Measurements from ENCODE around the gene SEMA3A. TPM values are rescaled to one million over a fixed set of nuclear protein-coding genes. Genes with fewer than 3 reads are reported as not detected.
A peak's percentile ranks its signal among the peaks of the same experiment; 100 is the strongest.
"Not testable (repeated sequence)": the region's sequence is repeated elsewhere in the genome, so short reads cannot be mapped to it uniquely, and the experiment has no call there.

Gene SEMA3A
- polyA plus RNA-seq (ENCODE audit: insufficient read length in 10 of 10) = 10 to 100 TPM; 17.9 to 37.6 (median 26.8) TPM
- long read RNA-seq, donor 1, partial matches to known transcripts = 9 of 9 reads
- long read RNA-seq, donor 1, other reads (novel, unspliced or antisense) = 0 of 9 reads
- long read RNA-seq, donor 2, full-length matches to known transcripts = 1 of 1 reads
- long read RNA-seq, donor 2, partial matches to known transcripts = 0 of 1 reads
- long read RNA-seq, donor 2, other reads (novel, unspliced or antisense) = 0 of 1 reads
- long read RNA-seq, donor 3 = 0 reads
- long read RNA-seq, donor 4, partial matches to known transcripts = 7 of 7 reads
- long read RNA-seq, donor 4, other reads (novel, unspliced or antisense) = 0 of 7 reads
- long read RNA-seq, donor 5, partial matches to known transcripts = 8 of 8 reads
- long read RNA-seq, donor 5, other reads (novel, unspliced or antisense) = 0 of 8 reads
- long read RNA-seq, donor 6, full-length matches to known transcripts = 1 of 10 reads
- long read RNA-seq, donor 6, partial matches to known transcripts = 9 of 10 reads
- long read RNA-seq, donor 6, other reads (novel, unspliced or antisense) = 0 of 10 reads
- long read RNA-seq, donor 7, full-length matches to known transcripts = 2 of 7 reads
- long read RNA-seq, donor 7, partial matches to known transcripts = 5 of 7 reads
- long read RNA-seq, donor 7, other reads (novel, unspliced or antisense) = 0 of 7 reads
- long read RNA-seq, donor 8, partial matches to known transcripts = 6 of 6 reads
- long read RNA-seq, donor 8, other reads (novel, unspliced or antisense) = 0 of 6 reads
- long read RNA-seq, donor 9 = 0 reads

DNA sequence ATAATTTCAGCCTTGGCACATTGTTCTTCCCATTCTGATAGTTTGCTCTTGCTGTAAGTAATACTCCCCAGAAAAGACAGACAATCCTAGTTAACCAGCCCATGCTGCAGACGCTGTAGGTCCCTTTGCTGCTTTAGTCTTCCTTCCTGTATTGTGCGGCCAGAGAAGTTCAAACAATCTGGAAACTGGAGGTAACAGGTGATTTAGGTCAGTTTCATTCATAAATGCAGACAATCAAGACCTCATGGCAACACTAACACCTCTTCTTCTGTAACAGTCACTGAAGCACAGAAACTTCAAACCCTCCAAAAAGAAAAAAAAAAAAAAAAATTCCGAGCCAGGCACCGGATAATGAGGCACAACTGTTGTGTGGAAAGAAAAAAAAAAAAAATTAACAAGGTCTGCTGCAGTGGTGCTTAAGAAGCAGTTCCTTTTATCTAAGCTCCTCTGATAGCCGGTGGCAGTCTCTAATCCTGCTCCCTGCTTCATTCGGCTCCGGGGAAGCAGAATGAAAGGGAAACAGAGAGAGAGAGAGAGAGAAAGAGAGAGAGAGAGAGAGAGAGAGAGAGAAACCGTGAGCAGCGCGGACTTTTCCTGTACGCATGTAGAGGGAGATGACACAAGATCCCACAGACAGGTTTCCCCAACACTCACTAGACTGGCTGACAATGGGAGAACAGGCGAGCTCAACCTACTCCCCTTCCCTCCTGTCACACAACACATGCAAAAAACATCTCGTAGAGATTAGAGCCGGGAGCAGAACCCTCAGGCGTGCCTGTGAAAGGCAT, at the start of gene SEMA3A:
Gene SEMA3A, minus strand, starts transcription at position 306 of the 788 bp plus-strand sequence. Its CDS starts 203 bp downstream, at position 103.
- peak; percentile 73 to 91 (median 75) for DNase-seq

- not testable (repeated sequence) for DNase-seq
These were observed 48.4 kb upstream of the SEMA3A start for GRCh38 chr7:84243037-84243436.

DNA sequence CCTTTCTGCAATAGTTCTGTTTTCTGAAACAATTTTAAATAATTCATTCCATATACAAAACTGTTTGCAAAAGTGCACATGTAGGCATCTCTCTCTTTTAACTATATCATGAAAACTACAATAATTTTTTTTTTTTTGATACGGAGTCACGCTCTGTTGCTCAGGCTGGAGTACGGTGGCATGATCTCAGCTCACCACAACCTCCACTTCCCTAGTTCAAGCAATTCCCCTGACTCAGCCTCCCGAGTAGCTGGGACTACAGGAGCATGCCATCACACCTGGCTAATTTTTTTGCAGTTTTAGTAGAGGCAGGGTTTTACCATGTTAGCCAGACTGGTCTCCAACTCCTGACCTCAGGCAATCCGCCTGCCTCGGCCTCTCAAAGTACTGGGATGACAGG, 44.0 kb upstream of the SEMA3A start:
- no peak for DNase-seq

DNA sequence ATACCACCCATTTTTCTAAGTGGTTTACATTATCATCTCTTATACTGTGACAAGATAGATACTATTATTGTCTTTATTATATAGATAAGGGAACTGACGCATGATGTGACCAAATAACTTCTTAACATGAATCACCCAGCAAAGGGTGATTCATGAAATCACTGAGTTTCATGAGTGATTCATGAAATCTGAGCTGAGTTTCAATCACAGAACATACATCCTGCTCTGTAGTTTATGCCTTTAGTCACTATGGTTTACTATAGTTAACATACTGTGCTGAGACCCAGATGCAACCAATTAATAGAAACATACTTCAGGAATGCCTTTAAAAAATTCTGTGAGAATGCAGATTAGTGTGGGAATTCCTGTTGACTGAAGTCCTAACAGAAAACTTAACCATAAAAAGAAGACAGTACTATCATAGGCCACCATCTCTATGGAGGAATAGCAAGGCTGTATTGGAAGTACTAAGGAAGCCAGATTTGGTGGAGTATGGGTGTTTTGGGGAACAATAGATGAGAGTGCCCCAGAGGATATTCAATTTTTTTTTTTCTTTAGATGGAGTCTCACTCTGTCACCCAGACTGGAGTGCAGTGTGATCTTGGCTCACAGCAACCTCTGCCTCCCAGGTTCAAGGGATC, 43.1 kb upstream of the SEMA3A start:
- DNase-seq = peak in 1 of 3 donors; percentile 91

DNA sequence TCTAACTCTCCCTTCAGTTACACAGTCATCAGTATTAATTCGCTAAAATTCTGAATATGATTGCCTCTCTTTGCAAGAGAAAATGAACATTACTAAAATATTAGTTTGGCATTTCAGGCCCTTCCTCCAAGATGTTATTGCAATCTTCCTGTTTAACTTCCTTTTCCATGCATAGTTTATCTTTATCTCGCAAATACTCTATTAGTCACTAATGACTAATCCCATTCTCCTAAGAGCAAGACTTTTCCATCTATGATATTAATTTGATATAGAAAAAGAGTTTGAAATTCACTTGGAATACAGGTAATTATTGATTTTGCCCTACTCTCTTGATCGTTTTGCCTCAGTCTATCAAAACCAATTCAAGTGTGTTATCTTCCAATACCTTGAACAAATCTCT, 41.8 kb upstream of the SEMA3A start:
- DNase-seq = no peak

DNA sequence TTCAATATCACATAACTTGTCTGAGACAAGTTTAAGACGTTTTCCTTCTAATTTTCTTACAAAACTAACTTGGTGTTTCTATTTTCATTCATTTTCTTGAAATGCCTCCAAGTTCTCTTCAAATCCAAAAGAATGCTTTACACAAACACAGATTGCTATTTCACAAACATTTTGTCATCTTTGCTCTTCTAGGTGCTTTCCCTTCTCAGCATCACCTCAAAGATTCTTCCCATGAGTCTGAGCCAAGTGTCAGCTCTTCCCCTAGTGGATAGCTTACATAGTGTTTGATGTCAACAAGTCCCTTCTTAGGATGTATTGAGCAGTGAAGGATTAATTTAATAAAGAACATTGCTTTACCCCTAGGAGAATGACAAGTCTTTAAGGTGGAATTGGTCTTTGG, 38.1 kb upstream of the SEMA3A start:
- no peak for DNase-seq

DNA sequence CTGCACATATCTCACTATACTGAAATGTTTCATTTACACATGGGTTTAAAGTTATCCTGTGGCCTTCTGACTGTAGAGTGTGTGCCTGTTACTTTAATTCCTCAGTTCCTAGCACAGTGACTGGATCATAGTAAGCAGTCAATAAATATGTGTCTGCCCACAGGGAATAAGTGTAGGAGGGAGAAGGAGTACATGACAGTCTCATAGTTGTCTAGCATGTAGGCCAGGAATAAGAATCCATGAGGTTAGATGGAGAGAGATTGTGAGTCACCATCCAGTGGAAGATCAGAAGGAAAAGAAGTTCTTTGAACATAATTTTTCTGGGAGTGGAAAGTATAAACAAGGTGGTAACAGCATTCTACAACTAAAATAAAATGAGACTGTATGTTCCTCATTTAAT, 36.6 kb upstream of the SEMA3A start:
- peak in 1 of 3 donors; percentile 23 for DNase-seq

GRCh38 chr7:84230491-84230890, 35.9 kb upstream of the SEMA3A start:
- DNase-seq = no peak

GRCh38 chr7:84228526-84228925, 33.9 kb upstream of the SEMA3A start:
- no peak for DNase-seq

DNA sequence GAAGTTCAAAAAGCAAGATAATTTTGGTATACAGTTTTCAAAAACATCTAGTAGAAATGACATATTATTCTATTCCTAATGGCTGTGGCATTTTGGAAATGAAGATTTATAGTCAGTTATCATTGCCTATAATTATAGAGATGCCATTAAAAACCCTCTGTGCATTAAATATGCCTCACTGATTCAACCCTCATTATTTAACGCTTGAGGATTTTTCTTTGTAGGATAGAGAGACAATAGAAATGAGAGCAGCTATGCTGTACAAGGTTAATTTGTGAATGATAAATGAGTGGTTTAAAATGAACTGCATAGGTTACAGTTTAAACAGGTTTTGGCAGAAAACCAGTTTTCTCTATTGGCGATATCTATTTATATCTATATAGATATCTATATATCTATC, 32.2 kb upstream of the SEMA3A start:
- DNase-seq = no peak

GRCh38 chr7:84224505-84224904, 29.9 kb upstream of the SEMA3A start:
- no peak for DNase-seq

DNA sequence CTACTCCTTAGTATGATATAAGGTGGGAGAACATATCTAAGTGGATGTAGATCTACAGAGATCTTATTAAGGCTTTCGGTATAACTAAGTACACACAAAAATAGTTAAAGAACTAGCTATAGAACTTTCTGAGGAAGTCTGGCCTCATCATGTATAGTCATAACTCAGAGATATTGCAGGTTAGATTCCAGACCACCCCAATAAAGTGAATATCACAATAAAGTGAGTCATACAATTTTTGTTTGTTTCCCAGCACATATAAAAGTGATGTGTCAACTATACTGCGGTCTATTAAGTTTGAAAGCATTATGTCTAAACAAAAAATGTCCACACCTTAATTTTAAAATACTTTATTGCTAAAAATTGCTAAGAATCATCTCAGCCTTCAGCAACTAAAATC, 24.7 kb upstream of the SEMA3A start:
- DNase-seq = no peak

- DNase-seq = peak in 2 of 3 donors; percentile 5 to 28
These were observed 24.1 kb upstream of the SEMA3A start for GRCh38 chr7:84218681-84219080.

DNA sequence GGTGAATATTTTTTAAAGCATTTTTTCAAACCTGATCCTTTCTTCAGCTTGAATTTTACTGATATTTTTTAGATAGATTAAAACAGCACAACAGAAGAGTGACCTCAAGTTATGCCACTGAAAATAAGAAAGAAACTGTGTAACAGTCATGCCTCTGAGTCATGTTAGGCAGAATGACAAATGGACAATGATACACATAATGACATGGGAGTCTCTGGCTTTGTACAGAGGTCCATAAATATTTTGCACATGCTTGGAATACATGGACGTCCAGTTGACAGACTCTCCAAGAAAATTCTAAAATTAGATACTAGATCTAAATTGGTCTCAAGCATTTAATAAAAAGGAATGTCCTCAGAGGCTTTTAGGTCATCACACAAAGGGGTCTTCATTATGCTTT, 21.9 kb upstream of the SEMA3A start:
- DNase-seq = peak in 2 of 3 donors; percentile 17 to 25

DNA sequence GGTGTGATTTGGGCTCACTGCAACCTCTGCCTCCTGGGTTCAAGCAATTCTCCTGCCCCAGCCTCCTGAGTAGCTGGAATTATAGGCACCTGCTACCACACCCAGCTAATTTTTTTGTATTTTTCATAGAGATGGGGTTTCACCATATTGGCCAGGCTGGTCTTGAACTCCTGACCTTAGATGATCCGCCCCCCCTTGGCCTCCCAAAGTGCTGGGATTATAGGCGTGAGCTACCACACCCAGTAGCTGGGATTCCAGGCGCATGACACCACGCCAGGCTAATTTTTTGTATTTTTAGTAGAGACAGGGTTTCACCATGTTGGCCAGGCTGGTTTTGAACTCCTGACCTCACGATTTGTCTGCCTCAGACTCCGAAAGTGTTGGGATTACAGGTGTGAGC, 20.2 kb upstream of the SEMA3A start:
- not testable (repeated sequence) for DNase-seq

- no peak for DNase-seq
These were observed 15.7 kb upstream of the SEMA3A start for GRCh38 chr7:84210301-84210700.

DNA sequence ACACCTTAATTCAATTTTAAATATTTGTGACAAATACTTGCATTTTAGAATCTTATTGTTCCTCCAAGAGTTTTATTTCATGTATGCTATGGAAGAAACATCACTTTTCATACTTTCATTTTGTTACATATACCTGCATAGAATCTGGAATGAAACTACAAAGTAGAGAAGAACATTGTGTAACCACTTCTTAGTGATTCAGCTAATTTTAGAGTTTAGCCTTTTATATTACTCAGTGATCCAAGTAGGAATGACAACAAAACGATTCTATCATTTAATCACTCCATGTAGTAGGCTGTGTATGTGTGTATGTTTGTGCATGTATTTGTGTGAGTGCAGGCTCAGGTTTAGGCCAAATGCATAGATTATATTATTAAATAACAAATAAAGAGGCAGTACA, 14.4 kb upstream of the SEMA3A start:
- no peak for DNase-seq

- DNase-seq = no peak
These were observed 13.0 kb upstream of the SEMA3A start for GRCh38 chr7:84207615-84208014.

DNA sequence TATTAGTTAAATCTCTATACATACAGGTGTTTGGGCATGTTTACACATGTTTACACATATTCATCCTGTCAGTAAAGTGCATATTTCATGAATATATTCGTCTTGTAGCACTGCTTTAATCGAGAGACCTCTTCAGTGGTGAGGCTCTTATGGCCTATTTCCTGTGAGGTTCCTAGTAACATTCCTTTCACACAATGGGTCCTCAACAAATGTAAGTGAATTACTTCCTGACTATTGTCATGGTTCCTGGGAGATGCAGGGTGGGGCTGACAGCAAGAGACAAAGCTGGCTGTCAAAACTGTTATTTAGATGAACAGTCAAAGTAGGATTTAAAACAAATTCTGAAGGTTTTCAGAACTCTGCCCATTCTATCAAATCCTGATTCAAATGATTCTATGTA, 12.4 kb upstream of the SEMA3A start:
- DNase-seq = no peak

GRCh38 chr7:84204655-84205054, 10.1 kb upstream of the SEMA3A start:
- no peak for DNase-seq

DNA sequence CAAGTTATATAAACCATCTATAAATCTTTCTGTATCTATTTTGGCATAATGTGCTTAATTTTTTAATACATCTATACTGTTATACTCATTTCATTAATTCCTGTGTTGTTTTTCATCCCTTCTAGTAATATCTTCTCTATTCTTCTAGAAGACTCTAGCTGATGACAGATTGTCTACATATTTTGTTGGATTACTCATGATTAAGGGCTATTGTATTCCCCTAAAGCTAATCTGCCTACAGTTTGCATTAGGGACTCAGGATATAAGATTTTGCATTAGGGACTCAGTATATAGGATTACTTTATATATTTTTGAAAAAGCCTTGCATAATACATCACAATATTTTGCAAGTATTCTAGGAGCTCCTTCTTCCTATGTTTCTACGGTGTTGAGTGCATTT, 8.3 kb upstream of the SEMA3A start:
- DNase-seq = no peak

DNA sequence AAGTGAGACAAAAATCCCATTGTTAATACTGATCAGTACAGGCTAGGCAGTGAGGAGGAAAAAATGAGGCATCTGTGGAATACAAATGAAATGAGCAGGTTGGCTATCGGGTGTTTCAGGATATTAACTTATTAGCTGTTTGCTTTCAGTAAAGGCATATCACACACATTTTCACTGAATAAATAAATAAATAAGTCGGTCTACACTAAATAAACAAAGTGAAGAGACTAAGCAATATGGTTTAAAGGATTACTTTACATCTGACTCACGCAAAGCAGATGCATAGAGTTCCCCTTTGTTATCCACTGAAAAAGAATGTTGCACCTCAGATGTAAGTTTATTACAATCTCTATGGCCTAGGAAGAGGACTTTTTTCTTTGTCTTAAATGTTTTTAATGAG, 6.3 kb upstream of the SEMA3A start:
- DNase-seq = no peak

Measured in muscle of back (tissue), 13 donors.